WTC11 (cell line): ENCODE measurements around the gene PADI1. TPM values are rescaled to one million over a fixed set of nuclear protein-coding genes. Genes with fewer than 3 reads are reported as not detected.

ENCODE experiments used
- ATAC-seq: fragments of 200-7000 bp; cut with Tn5 transposase; 2 replicates; pipeline ENCODE4 v1.10.0; 2021; ENCODE audit warnings: mild to moderate bottlenecking, moderate library complexity
- CTCF ChIA-PET: fragments of 300-600 bp; sonication (Branson Sonifier 250); formaldehyde crosslinking; loops from one replicate; lab custom pipeline; 2021; ENCODE audit warnings: antibody characterized with exemption; lab: Charles Lee
- POLR2A ChIA-PET: fragments of 350-600 bp; sonication (Branson Sonifier 250); formaldehyde crosslinking; loops from one replicate; lab custom pipeline; 2021; ENCODE audit warnings: antibody characterized with exemption; lab: Charles Lee
- DNase-seq: peaks from one replicate; pipeline ENCODE4 v3.0.0; 2021; ENCODE audit warnings: low spot score
- H3K27ac Mint-ChIP-seq: 2 replicates; pipeline ENCODE4 v1.8.0; 2021; ENCODE audit warnings: mixed read lengths
- H3K27me3 Mint-ChIP-seq: 2 replicates; pipeline ENCODE4 v1.8.0; 2021; ENCODE audit warnings: low read depth, mild to moderate bottlenecking, moderate library complexity, mixed read lengths
- H3K36me3 Mint-ChIP-seq: 2 replicates; pipeline ENCODE4 v1.8.0; 2021; ENCODE audit warnings: mixed read lengths
- H3K4me1 Mint-ChIP-seq: 2 replicates; pipeline ENCODE4 v1.8.0; 2022; ENCODE audit warnings: mixed read lengths
- H3K4me3 Mint-ChIP-seq: 2 replicates; pipeline ENCODE4 v1.8.0; 2021; ENCODE audit warnings: mild to moderate bottlenecking, moderate library complexity, mixed read lengths
- H3K9me3 Mint-ChIP-seq: 2 replicates; pipeline ENCODE4 v1.8.0; 2021; ENCODE audit warnings: mixed read lengths
- CBFB ChIP-seq: sonication (generic); formaldehyde crosslinking; IDR thresholded peaks from 2 replicates; pipeline ENCODE4 v1.8.1; 2022; ENCODE audit warnings: mild to moderate bottlenecking, low read depth, missing genetic modification reagents
- EMX1 ChIP-seq: fragments of 250-450 bp; sonication (Bioruptor Pico); IDR thresholded peaks from 2 replicates; pipeline ENCODE4 v1.8.0; 2021; ENCODE audit warnings: mild to moderate bottlenecking
- FOXJ3 ChIP-seq: sonication (generic); formaldehyde crosslinking; IDR thresholded peaks from 2 replicates; pipeline ENCODE4 v1.9.0; 2021; ENCODE audit warnings: missing genetic modification reagents, mild to moderate bottlenecking, borderline replicate concordance
- FOXP1 ChIP-seq: sonication (generic); formaldehyde crosslinking; IDR thresholded peaks from 2 replicates; pipeline ENCODE4 v1.8.0; 2022; ENCODE audit warnings: missing genetic modification reagents, mild to moderate bottlenecking, moderate library complexity, borderline replicate concordance
- GTF2I ChIP-seq: fragments of 250-450 bp; sonication (Bioruptor Pico); conservative IDR thresholded peaks from 2 replicates; pipeline ENCODE4 v1.4.0; 2021; ENCODE audit warnings: mild to moderate bottlenecking
- JUN ChIP-seq: sonication (generic); formaldehyde crosslinking; IDR thresholded peaks from 2 replicates; pipeline ENCODE4 v1.8.0; 2023; ENCODE audit warnings: mild to moderate bottlenecking, missing genetic modification reagents
- NFATC4 ChIP-seq: fragments of 250-450 bp; sonication (Bioruptor Pico); IDR thresholded peaks from 2 replicates; pipeline ENCODE4 v1.9.0; 2021; ENCODE audit warnings: mild to moderate bottlenecking
- NR1H2 ChIP-seq: sonication (generic); formaldehyde crosslinking; IDR thresholded peaks from 2 replicates; pipeline ENCODE4 v1.9.0; 2021; ENCODE audit warnings: mild to moderate bottlenecking, moderate library complexity, missing genetic modification reagents
- RELA ChIP-seq: sonication (generic); formaldehyde crosslinking; IDR thresholded peaks from 2 replicates; pipeline ENCODE4 v1.8.1; 2022; ENCODE audit warnings: missing genetic modification reagents, mild to moderate bottlenecking, borderline replicate concordance
- SOX15 ChIP-seq: fragments of 250-450 bp; sonication (Bioruptor Pico); IDR thresholded peaks from 2 replicates; pipeline ENCODE4 v1.9.0; 2021; ENCODE audit warnings: mild to moderate bottlenecking
- TEAD4 ChIP-seq: sonication (generic); formaldehyde crosslinking; IDR thresholded peaks from 2 replicates; pipeline ENCODE4 v1.8.0; 2022; ENCODE audit warnings: mild to moderate bottlenecking, missing genetic modification reagents
- ZNF138 ChIP-seq: sonication (generic); formaldehyde crosslinking; conservative IDR thresholded peaks from 2 replicates; pipeline ENCODE4 v1.8.1; 2022; ENCODE audit warnings: mild to moderate bottlenecking, moderate library complexity, missing genetic modification reagents
- ZNF232 ChIP-seq: sonication (generic); formaldehyde crosslinking; IDR thresholded peaks from 2 replicates; pipeline ENCODE4 v1.8.0; 2022; ENCODE audit warnings: mild to moderate bottlenecking, missing genetic modification reagents
- ZNF671 ChIP-seq: fragments of 250-450 bp; sonication (Bioruptor Pico); IDR thresholded peaks from 2 replicates; pipeline ENCODE4 v1.8.0; 2021; ENCODE audit warnings: mild to moderate bottlenecking
- total RNA-seq: library from RNA; stranded (reverse); gene quantifications from 3 replicates; pipeline ENCODE4 v1.2.3, GENCODE V29; 2021
- TF ChIP-seq, protein P1 (sequence below): sonication (generic); formaldehyde crosslinking; IDR thresholded peaks from 2 replicates; pipeline ENCODE4 v1.8.1; 2023; ENCODE audit warnings: mild to moderate bottlenecking, moderate library complexity, missing genetic modification reagents
- TF ChIP-seq, protein P2 (sequence below): sonication (generic); formaldehyde crosslinking; IDR thresholded peaks from 2 replicates; pipeline ENCODE4 v1.8.0; 2023; ENCODE audit warnings: missing genetic modification reagents
- TF ChIP-seq, protein P3 (sequence below): fragments of 250-450 bp; sonication (Bioruptor Pico); IDR thresholded peaks from 2 replicates; pipeline ENCODE4 v1.9.0; 2021; ENCODE audit warnings: moderate library complexity, mild to moderate bottlenecking, inconsistent platforms, borderline replicate concordance
- TF ChIP-seq, protein P4 (sequence below): sonication (generic); formaldehyde crosslinking; conservative IDR thresholded peaks from 2 replicates; pipeline ENCODE4 v1.8.1; 2023; ENCODE audit warnings: mild to moderate bottlenecking, low read depth, missing genetic modification reagents, moderate library complexity
- TF ChIP-seq, protein P5 (sequence below): fragments of 250-450 bp; sonication (Bioruptor Pico); IDR thresholded peaks from 2 replicates; pipeline ENCODE4 v1.9.0; 2021; ENCODE audit warnings: mild to moderate bottlenecking
- TF ChIP-seq, protein P6 (sequence below): sonication (generic); formaldehyde crosslinking; IDR thresholded peaks from 2 replicates; pipeline ENCODE4 v1.8.0; 2022; ENCODE audit warnings: mild to moderate bottlenecking, missing genetic modification reagents
- TF ChIP-seq, protein P7 (sequence below): sonication (generic); formaldehyde crosslinking; IDR thresholded peaks from 2 replicates; pipeline ENCODE4 v1.8.0; 2023; ENCODE audit warnings: mild to moderate bottlenecking, missing genetic modification reagents
- TF ChIP-seq, protein P8 (sequence below): sonication (generic); formaldehyde crosslinking; IDR thresholded peaks from 2 replicates; pipeline ENCODE4 v1.8.1; 2022; ENCODE audit warnings: mild to moderate bottlenecking, moderate library complexity, missing genetic modification reagents
- TF ChIP-seq, protein P9 (sequence below): sonication (generic); formaldehyde crosslinking; IDR thresholded peaks from 2 replicates; pipeline ENCODE4 v1.8.1; 2022; ENCODE audit warnings: mild to moderate bottlenecking, missing genetic modification reagents, moderate library complexity, borderline replicate concordance

Gene PADI1
- total RNA-seq, 1 experiment from 2014 or later: 0.15 TPM

DNA sequence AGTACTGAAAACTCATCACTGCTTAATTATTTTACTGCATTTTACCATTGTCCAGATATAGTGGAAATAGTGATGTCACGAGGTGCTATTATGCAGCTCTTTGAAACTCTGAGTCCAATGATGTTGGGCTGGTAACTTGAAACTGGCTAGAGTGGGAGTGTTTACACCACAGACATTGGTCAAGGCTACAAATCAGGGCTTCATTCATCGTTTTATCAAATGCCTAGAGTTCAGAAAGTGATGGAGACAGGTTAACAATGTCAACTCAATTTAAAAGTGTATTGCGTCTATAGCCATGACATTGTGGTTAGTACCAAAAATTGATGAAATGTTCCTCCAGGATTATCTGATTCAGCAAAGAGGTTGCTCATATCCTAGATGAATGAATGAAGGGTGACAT is 12.7 kb downstream of the PADI1 start:
- Mint-ChIP-seq H3K9me3 (no peaks in the 10 kb centered on the region), H3K27me3 (no peaks in the 10 kb centered on the region), H3K4me1 (peaks cover 31% of the 10 kb centered on the region), H3K36me3 (no peaks in the 10 kb centered on the region), H3K27ac (no peak overlapping the region), H3K4me3 (no peak overlapping the region)
- TF ChIP-seq FOXP1 (CRISPR knock-in tag) (no peak), FOXJ3 (CRISPR knock-in tag) (no peak), ZNF671 (CRISPR knock-in tag) (no peak), JUN (CRISPR knock-in tag) (no peak), CBFB (CRISPR knock-in tag) (no peak), NR1H2 (no peak), RELA (CRISPR knock-in tag) (no peak), GTF2I (CRISPR knock-in tag) (no peak), ZNF232 (CRISPR knock-in tag) (no peak), SOX15 (no peak)
- TF ChIP-seq, protein P1, sequence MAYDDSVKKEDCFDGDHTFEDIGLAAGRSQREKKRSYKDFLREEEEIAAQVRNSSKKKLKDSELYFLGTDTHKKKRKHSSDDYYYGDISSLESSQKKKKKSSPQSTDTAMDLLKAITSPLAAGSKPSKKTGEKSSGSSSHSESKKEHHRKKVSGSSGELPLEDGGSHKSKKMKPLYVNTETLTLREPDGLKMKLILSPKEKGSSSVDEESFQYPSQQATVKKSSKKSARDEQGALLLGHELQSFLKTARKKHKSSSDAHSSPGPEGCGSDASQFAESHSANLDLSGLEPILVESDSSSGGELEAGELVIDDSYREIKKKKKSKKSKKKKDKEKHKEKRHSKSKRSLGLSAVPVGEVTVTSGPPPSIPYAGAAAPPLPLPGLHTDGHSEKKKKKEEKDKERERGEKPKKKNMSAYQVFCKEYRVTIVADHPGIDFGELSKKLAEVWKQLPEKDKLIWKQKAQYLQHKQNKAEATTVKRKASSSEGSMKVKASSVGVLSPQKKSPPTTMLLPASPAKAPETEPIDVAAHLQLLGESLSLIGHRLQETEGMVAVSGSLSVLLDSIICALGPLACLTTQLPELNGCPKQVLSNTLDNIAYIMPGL (CRISPR knock-in tag): no peak
- TF ChIP-seq, protein P2, sequence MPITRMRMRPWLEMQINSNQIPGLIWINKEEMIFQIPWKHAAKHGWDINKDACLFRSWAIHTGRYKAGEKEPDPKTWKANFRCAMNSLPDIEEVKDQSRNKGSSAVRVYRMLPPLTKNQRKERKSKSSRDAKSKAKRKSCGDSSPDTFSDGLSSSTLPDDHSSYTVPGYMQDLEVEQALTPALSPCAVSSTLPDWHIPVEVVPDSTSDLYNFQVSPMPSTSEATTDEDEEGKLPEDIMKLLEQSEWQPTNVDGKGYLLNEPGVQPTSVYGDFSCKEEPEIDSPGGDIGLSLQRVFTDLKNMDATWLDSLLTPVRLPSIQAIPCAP: no peak
- TF ChIP-seq, protein P3, sequence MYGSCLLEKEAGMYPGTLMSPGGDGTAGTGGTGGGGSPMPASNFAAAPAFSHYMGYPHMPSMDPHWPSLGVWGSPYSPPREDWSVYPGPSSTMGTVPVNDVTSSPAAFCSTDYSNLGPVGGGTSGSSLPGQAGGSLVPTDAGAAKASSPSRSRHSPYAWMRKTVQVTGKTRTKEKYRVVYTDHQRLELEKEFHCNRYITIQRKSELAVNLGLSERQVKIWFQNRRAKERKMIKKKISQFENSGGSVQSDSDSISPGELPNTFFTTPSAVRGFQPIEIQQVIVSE: no peak
- TF ChIP-seq, protein P4, sequence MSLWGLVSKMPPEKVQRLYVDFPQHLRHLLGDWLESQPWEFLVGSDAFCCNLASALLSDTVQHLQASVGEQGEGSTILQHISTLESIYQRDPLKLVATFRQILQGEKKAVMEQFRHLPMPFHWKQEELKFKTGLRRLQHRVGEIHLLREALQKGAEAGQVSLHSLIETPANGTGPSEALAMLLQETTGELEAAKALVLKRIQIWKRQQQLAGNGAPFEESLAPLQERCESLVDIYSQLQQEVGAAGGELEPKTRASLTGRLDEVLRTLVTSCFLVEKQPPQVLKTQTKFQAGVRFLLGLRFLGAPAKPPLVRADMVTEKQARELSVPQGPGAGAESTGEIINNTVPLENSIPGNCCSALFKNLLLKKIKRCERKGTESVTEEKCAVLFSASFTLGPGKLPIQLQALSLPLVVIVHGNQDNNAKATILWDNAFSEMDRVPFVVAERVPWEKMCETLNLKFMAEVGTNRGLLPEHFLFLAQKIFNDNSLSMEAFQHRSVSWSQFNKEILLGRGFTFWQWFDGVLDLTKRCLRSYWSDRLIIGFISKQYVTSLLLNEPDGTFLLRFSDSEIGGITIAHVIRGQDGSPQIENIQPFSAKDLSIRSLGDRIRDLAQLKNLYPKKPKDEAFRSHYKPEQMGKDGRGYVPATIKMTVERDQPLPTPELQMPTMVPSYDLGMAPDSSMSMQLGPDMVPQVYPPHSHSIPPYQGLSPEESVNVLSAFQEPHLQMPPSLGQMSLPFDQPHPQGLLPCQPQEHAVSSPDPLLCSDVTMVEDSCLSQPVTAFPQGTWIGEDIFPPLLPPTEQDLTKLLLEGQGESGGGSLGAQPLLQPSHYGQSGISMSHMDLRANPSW (CRISPR knock-in tag): no peak
- TF ChIP-seq, protein P5, sequence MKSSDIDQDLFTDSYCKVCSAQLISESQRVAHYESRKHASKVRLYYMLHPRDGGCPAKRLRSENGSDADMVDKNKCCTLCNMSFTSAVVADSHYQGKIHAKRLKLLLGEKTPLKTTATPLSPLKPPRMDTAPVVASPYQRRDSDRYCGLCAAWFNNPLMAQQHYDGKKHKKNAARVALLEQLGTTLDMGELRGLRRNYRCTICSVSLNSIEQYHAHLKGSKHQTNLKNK (CRISPR knock-in tag): no peak
- TF ChIP-seq, protein P6, sequence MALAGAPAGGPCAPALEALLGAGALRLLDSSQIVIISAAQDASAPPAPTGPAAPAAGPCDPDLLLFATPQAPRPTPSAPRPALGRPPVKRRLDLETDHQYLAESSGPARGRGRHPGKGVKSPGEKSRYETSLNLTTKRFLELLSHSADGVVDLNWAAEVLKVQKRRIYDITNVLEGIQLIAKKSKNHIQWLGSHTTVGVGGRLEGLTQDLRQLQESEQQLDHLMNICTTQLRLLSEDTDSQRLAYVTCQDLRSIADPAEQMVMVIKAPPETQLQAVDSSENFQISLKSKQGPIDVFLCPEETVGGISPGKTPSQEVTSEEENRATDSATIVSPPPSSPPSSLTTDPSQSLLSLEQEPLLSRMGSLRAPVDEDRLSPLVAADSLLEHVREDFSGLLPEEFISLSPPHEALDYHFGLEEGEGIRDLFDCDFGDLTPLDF (CRISPR knock-in tag): no peak
- DNase-seq: no peak
- no peak for ATAC-seq
- CTCF ChIA-PET: no interaction called here
- POLR2A ChIA-PET: no interaction called here

DNA sequence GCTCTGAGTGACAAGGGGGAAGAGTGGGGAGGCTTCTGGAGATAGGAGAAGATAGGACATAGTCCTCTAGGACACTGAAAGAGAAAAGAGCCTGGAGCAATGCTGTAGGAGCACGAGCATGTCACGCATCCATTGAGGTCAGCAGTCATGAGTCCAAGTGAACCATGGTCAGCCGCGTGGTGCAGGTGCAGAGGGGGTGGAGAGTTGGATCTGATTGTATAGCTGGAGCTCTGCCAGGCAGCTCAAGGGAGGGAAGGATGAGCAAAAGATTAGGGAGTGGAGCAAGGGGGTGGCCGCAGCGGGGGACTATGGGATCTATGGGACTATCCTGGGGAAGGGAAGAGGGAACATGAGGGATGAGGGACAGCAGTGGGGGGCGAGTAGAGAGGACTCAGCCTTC is 14.0 kb downstream of the PADI1 start:
- Mint-ChIP-seq H3K36me3 (no peaks in the 10 kb centered on the region), H3K4me3 (no peak overlapping the region), H3K9me3 (no peaks in the 10 kb centered on the region), H3K4me1 (peaks cover 20% of the 10 kb centered on the region), H3K27ac (no peak overlapping the region), H3K27me3 (no peaks in the 10 kb centered on the region)
- ChIA-PET CTCF (interaction anchor here (0.6 kb wide), 1 partner anchor 594 kb away, joined by 4 read pairs; no protein-coding TSS in a partner anchor), POLR2A (no interaction called here)
- ATAC-seq: no peak
- DNase-seq: no peak
- TF ChIP-seq, protein P7, sequence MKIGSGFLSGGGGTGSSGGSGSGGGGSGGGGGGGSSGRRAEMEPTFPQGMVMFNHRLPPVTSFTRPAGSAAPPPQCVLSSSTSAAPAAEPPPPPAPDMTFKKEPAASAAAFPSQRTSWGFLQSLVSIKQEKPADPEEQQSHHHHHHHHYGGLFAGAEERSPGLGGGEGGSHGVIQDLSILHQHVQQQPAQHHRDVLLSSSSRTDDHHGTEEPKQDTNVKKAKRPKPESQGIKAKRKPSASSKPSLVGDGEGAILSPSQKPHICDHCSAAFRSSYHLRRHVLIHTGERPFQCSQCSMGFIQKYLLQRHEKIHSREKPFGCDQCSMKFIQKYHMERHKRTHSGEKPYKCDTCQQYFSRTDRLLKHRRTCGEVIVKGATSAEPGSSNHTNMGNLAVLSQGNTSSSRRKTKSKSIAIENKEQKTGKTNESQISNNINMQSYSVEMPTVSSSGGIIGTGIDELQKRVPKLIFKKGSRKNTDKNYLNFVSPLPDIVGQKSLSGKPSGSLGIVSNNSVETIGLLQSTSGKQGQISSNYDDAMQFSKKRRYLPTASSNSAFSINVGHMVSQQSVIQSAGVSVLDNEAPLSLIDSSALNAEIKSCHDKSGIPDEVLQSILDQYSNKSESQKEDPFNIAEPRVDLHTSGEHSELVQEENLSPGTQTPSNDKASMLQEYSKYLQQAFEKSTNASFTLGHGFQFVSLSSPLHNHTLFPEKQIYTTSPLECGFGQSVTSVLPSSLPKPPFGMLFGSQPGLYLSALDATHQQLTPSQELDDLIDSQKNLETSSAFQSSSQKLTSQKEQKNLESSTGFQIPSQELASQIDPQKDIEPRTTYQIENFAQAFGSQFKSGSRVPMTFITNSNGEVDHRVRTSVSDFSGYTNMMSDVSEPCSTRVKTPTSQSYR (CRISPR knock-in tag): no peak
- TF ChIP-seq EMX1 (CRISPR knock-in tag) (no peak), TEAD4 (CRISPR knock-in tag) (no peak), NFATC4 (CRISPR knock-in tag) (no peak), ZNF138 (CRISPR knock-in tag) (no peak)
- TF ChIP-seq, protein P8, sequence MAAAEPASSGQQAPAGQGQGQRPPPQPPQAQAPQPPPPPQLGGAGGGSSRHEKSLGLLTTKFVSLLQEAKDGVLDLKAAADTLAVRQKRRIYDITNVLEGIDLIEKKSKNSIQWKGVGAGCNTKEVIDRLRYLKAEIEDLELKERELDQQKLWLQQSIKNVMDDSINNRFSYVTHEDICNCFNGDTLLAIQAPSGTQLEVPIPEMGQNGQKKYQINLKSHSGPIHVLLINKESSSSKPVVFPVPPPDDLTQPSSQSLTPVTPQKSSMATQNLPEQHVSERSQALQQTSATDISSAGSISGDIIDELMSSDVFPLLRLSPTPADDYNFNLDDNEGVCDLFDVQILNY: no peak
- TF ChIP-seq, protein P9, sequence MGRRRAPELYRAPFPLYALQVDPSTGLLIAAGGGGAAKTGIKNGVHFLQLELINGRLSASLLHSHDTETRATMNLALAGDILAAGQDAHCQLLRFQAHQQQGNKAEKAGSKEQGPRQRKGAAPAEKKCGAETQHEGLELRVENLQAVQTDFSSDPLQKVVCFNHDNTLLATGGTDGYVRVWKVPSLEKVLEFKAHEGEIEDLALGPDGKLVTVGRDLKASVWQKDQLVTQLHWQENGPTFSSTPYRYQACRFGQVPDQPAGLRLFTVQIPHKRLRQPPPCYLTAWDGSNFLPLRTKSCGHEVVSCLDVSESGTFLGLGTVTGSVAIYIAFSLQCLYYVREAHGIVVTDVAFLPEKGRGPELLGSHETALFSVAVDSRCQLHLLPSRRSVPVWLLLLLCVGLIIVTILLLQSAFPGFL (CRISPR knock-in tag): no peak
- TF ChIP-seq, protein P5 (CRISPR knock-in tag): no peak
